Measurements from ENCODE around the gene TNFRSF18. TPM values are rescaled to one million over a fixed set of nuclear protein-coding genes. Genes with fewer than 3 reads are reported as not detected.

Gene TNFRSF18
- polyA plus RNA-seq, 4 donors, result 0.29 to 0.79 (median 0.53) TPM

GRCh38 chr1:1240822-1241587 lies 34.6 kb upstream of the TNFRSF18 start:
- DNase-seq (ENCODE audit: low read depth in 4 of 4, low spot score in 2 of 4), result no peak

GRCh38 chr1:1240348-1240732 lies 33.9 kb upstream of the TNFRSF18 start:
- no peak for DNase-seq (ENCODE audit: low read depth in 4 of 4, low spot score in 2 of 4)

DNA sequence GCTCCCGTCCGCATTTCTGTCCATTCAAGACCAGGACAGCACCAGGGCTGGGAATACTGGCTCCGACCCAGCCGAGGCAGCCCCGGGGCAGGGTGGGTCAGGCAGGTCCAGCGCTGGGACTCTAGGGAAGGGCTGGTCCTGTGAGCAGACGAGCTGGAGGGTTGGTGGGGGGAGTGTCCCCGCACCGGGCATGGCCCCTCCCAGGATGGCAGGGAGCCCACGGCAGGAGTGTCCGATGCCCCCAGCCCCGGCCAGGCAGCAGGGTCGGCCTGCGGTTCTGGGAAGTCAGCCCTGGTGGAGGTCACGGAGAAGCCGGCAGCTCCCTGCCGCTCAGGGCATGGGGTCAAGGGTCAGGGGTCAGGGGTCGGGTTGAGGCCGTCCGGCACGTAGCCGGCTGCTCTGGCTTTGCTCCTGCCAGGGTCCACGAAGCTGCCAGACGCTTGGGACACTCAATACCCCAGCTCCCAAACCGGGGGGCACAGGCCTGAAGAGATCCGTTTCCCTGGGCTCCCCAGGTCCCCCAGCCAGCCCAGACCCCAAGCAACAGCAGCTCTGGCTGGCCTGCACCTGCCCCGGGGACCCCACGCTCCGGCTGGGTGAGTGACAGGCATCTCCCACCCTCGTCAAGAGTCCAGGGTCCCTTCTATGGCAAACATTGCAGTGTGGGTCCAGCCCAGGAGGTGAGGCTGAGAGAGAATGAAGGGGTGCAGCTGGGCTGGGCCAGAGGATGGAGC lies 33.4 kb upstream of the TNFRSF18 start:
- DNase-seq (ENCODE audit: low read depth in 4 of 4, low spot score in 2 of 4), result no peak

- DNase-seq (ENCODE audit: low read depth in 4 of 4, low spot score in 2 of 4), result no peak
Observed at GRCh38 chr1:1239227-1239613, 32.8 kb upstream of the TNFRSF18 start.

DNA sequence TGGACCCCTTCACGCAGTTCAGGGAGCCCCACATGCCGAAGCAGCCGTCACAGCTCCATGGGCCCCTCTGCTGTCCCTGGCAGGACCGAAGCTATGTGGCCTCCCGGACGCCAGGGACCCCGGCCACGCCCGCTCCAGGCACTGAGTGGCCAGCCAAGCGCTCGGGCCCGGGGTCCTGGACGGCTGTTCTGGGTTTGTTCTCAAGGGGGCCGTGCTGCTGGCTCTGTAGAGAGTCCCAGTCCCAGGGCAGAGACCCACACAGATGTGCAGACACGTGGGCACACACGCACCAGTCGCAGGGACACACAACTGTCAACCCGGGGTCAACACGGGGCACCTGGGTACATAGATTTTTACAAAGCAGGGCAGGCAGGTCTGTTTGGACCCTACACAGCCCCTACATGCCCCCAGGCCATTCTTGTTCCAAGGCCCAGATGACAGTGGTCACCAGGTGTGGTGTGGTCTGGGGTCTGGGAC lies 32.3 kb upstream of the TNFRSF18 start:
- DNase-seq (ENCODE audit: low read depth in 4 of 4, low spot score in 2 of 4), result no peak

GRCh38 chr1:1237874-1238701 lies 31.7 kb upstream of the TNFRSF18 start:
- DNase-seq (ENCODE audit: low read depth in 4 of 4, low spot score in 2 of 4), result no peak

DNA sequence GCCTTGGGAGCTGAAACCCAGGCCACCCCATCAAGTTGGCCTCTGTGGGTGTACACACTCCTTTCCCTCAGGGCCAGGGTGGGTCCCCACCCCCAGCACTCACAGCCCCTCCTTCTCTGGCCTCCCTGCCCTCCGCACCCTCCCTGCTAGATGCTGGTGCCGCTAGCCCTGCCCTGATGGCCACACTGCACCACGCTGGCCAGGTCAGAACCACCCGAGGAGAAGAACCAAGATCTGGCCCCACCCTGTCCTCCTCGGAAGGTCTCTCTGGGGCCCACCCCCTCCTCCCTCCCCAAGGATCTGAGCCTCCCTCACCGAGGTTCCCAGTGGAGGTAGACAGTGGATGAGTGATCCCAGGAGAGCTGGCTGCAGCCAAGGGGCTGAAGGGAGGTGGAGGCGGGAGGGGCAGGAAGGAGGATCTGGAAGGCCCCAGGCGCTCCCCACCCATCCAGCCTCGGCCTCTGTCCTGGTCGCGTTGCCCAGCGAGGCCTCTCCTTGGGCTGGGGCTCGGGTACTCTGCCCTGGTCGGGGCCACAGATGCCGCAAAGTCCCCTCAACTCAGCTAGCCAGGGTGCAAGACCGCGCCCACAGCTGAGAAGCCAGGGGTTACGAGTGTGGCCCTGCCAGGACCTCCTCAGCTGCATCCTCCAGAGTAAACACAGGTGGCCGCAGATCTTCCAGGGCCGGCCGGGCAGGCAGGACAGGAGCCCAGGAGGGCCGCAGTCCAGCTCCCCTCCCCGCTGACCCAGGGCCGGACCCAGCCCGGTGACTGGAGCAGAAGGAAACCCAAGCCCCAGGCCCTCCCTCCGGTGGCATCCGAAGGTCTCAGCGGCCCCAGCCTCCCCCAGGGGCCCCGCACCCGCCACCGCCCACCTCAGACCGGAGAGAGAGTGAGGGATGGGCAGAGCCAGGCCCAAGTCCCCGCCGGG lies 30.8 kb upstream of the TNFRSF18 start:
- DNase-seq (ENCODE audit: low read depth in 4 of 4, low spot score in 2 of 4), result no peak

DNA sequence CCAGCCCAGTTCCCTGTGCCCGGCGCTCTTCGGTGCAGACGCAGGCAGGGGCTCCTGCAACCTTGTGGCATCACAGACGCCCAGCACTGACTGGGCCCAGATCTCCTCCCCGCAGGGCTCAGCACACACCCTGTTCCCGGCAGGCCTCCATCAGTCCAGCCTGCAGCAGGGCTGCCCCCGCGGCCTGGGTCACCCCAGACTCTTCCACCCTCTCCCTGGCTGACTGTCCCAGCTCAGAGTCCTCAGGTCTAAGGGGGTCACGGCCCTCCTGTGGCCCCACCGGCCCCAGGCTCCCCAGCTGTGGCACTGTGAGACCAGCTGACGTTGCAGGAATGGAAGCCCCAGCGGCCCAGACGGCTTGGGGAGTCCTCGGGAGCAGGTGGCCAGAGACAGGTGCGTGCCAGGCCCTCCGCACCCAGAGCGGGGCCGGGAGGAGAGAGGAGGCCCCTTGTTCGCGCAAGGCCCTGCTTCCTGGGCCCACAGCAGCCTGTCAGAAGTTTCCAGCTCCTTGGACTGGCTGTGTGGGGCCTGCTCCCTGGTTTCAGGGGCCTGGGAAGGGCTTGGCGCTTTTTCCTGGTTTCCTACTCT lies 29.9 kb upstream of the TNFRSF18 start:
- no peak for DNase-seq (ENCODE audit: low read depth in 4 of 4, low spot score in 2 of 4)

DNA sequence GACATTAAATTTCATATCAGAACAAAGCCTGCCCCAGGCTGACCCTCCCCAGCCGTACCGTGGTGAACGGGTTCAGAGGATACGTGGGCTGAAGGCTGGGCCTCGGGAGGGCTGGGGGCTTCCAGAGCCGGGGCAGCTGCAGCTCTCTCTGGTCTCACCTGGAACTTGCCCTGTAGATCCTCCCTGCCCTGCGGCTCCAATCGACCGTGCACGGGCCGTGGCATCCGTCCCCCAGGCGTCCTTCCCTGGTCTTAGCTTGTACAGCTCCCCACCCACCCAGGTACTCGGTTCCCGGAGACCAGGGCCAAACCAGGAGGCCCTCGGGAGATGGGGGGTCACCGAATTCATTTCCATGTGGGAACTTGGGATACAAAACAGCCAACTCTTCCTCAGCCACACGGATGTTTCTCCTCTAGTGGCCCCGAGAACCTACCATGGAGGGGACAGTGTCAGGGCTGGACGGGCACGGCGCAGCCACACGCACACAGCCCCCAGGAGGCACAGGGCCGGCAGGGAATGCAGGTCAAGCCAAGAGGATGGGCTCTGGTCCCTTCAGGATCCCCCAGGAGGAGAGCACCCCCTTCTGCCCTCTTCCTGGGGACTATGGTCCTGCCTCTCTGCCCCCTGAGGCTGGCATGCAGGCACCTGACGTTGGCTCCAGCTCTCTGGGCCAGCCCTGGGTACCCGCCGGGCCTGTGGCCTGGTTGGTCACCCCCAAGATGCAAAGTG lies 28.8 kb upstream of the TNFRSF18 start:
- no peak for DNase-seq (ENCODE audit: low read depth in 4 of 4, low spot score in 2 of 4)

- DNase-seq (ENCODE audit: low read depth in 4 of 4, low spot score in 2 of 4), result no peak
Observed at GRCh38 chr1:1234180-1234808, 27.9 kb upstream of the TNFRSF18 start.

DNA sequence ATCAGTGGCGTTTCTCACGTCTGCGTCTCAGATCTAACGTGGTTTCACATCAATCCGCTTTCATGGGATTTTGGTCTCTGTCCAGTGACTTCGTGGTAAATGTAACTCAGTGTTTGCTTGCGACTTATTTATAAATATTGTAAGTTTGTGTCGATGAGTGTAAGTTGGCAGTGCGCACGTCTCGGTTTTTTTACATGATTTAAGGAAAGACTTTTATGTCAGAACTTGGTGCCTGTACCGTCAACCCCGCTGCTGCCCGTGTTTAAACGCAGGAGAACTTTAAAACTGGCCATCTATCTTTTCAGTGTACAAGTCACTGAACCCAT lies 27.1 kb upstream of the TNFRSF18 start:
- no peak for DNase-seq (ENCODE audit: low read depth in 4 of 4, low spot score in 2 of 4)

- no peak for DNase-seq (ENCODE audit: low read depth in 4 of 4, low spot score in 2 of 4)
Observed at GRCh38 chr1:1232796-1233566, 26.6 kb upstream of the TNFRSF18 start.

GRCh38 chr1:1232208-1232795 lies 25.9 kb upstream of the TNFRSF18 start, which contains the start of gene B3GALT6:
TSS of gene B3GALT6 (plus strand) at chr1:1232237. CDS start at chr1:1232279, 42 bp downstream.
- no peak for DNase-seq (ENCODE audit: low read depth in 4 of 4, low spot score in 2 of 4)

- peak; percentile 62 to 94 (median 90) for DNase-seq (ENCODE audit: low read depth in 4 of 4, low spot score in 2 of 4)
Observed at GRCh38 chr1:1231400-1232207, 25.2 kb upstream of the TNFRSF18 start, which contains the start of gene SDF4. TSS of gene SDF4 (minus strand) at chr1:1232001. CDS start at chr1:1228772, 3,229 bp downstream.

DNA sequence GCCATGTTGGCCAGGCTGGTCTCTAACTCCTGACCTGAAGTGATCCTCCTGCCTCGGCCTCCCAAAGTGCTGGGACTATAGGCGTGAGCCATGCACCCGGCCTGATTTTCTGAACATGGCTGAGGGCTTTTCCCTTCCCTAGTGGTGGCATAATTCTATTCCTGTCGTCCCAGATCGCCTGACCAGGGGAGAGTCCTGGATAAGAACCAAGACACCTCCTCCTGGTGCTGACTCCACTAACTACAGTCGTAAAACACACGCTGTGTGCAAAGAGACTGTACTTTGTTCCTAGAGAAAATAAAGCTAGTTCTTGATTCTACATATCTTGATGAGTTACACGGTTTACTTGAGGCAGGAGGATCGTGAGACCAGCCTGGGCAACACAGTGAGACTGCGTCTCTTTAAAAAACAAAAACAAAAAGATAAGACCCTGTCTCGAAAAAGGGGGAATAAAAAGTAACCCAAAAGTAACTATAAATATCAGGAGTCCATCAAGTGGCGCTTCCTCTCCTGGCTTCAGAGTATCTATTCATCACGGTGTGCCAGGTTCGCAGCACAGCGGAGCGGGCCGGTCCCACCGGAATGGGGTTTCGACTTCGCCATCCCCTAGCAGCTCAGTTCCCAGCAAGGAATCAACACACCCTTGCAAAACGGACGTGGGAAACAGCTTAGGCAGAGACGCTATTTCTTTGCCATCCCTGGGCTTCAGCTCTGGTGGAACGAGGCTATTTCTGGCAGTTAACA lies 24.4 kb upstream of the TNFRSF18 start:
- no peak for DNase-seq (ENCODE audit: low read depth in 4 of 4, low spot score in 2 of 4)

- no peak for DNase-seq (ENCODE audit: low read depth in 4 of 4, low spot score in 2 of 4)
Observed at GRCh38 chr1:1229770-1230169, 23.4 kb upstream of the TNFRSF18 start.

Measured in left renal cortex interstitium (tissue), 4 donors.